ENCODE measurements around the gene ALDH2. TPM values are rescaled to one million over a fixed set of nuclear protein-coding genes. Genes with fewer than 3 reads are reported as not detected.

ALDH2 gene
- total RNA-seq, 6 experiments from 2014 or later: 12.1 to 43.3 (median 15.8) TPM

DNA sequence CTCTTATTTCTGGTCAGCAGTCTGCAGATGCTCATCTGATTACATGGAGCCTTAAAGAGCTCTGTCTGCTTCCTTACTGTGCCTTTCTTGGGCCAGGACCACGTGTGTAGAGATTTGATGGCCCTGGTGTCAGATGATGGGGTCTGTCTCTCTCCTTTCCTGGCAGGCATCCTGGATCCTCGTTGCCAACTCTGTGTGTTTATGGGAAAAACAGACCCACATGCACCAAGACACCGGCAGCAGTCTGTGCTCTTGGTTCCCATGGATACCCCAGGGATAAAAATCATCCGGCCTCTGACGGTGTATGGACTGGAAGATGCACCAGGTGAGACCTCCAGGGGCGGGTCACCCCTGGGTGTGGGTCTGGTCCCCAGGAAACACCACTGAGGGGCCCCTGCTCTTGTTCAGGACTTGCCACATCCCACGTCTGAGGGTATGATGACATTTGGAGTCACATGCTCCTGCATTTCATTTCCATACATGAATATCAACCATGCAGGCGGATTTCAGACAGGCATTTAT lies 18.5 kb upstream of the ALDH2 start:
- Mint-ChIP-seq H3K27ac (no peak overlapping the region), H3K4me1 (ENCODE audit: low read depth) (no peaks in the 10 kb centered on the region), H3K36me3 (ENCODE audit: low read depth) (peaks cover 7% of the 10 kb centered on the region; the same call in 1 of the 2 replicates), H3K9me3 (no peaks in the 10 kb centered on the region), H3K27me3 (ENCODE audit: insufficient read depth) (no peaks in the 10 kb centered on the region; the same call in 1 of the 2 replicates), H3K4me3 (no peak overlapping the region)
- TF ChIP-seq, protein P1, sequence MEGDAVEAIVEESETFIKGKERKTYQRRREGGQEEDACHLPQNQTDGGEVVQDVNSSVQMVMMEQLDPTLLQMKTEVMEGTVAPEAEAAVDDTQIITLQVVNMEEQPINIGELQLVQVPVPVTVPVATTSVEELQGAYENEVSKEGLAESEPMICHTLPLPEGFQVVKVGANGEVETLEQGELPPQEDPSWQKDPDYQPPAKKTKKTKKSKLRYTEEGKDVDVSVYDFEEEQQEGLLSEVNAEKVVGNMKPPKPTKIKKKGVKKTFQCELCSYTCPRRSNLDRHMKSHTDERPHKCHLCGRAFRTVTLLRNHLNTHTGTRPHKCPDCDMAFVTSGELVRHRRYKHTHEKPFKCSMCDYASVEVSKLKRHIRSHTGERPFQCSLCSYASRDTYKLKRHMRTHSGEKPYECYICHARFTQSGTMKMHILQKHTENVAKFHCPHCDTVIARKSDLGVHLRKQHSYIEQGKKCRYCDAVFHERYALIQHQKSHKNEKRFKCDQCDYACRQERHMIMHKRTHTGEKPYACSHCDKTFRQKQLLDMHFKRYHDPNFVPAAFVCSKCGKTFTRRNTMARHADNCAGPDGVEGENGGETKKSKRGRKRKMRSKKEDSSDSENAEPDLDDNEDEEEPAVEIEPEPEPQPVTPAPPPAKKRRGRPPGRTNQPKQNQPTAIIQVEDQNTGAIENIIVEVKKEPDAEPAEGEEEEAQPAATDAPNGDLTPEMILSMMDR (IDR thresholded peaks at IDR 0.05): no peak
- DNase-seq: no peak

DNA sequence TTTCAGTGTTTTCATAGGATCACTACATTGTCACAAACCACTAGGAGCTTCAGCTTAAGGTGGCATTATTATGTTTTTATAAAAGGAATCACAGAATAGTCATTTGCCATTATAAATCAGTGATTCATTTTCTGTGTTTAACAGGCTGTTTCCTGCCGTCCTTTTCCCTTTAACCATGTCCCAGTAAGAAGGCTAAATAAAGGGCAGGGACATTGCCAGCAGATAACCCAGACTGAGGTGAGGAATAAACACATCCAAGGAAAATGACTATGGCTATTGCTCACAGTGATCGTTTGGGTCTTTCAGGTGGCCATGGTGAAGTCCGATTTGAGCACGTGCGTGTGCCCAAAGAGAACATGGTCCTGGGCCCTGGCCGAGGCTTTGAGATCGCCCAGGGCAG lies 17.9 kb upstream of the ALDH2 start:
- no peaks in the 10 kb centered on the region for H3K4me1 Mint-ChIP-seq (ENCODE audit: low read depth)
- DNase-seq: no peak
- peaks cover 7% of the 10 kb centered on the region; the same call in 1 of the 2 replicates for H3K36me3 Mint-ChIP-seq (ENCODE audit: low read depth)
- H3K27ac Mint-ChIP-seq: no peak overlapping the region
- no peaks in the 10 kb centered on the region for H3K9me3 Mint-ChIP-seq
- H3K27me3 Mint-ChIP-seq (ENCODE audit: insufficient read depth): no peaks in the 10 kb centered on the region; the same call in 1 of the 2 replicates
- H3K4me3 Mint-ChIP-seq: no peak overlapping the region
- TF ChIP-seq, protein P1 (IDR thresholded peaks at IDR 0.05): no peak

DNA sequence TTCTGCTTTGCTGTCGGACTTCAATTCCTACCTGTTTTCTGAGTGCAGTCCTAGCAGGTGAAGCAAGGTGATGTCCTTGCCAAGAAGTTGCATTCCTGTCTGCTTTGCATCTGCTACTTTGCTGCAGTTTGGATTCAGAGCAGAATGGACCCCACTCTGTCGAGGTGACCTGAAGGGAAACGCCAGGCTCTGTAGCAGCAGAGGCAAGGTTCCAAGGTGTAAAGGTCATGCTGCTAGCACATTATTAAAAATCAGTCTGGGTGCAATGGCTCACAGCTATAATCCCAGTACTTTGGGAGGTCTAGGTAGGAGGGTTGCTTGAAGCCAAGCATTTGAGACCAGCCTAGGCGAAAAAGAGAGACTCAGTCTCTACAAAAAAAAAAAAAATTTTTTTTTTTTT lies 17.3 kb upstream of the ALDH2 start:
- Mint-ChIP-seq H3K27ac (no peak overlapping the region), H3K36me3 (ENCODE audit: low read depth) (peaks cover 7% of the 10 kb centered on the region; the same call in 1 of the 2 replicates), H3K9me3 (no peaks in the 10 kb centered on the region)

DNA sequence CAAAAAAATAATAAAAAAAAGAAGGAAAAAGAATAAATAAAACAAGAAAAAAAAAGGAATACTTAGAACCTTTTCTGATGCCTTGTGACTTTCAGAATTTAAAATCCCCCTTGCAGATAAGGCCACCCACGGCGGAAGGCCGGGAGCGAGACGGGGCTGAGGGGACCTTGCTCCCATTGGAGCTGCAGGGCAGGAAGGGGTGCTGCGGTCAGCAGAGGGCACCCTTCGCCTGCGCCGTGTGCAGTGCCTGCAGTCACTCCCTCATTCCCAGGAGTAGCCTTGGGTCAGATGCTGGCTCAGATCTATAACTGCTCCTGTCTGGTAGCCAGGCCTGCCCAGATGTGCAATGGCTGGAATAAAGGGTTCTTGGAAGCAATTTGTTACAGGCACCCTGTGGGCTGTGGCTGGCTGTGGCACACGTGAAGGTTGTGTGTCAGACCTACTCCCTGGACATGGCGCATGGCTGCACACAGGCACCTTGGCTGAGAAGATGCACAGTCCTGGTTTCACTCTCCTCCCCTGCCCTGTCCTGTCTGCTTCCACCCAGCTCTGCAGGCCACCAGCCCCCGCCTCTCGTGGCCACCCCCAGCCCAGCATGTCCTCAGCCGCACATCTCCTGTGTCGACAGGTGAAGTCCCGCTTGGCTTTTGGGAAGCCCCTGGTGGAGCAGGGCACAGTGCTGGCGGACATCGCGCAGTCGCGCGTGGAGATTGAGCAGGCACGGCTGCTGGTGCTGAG lies 13.4 kb upstream of the ALDH2 start:
- Mint-ChIP-seq H3K4me1 (ENCODE audit: low read depth) (no peaks in the 10 kb centered on the region), H3K36me3 (ENCODE audit: low read depth) (no peaks in the 10 kb centered on the region), H3K27me3 (ENCODE audit: insufficient read depth) (no peaks in the 10 kb centered on the region; the same call in 1 of the 2 replicates), H3K9me3 (no peaks in the 10 kb centered on the region), H3K4me3 (no peak overlapping the region), H3K27ac (no peak overlapping the region)
- no peak for DNase-seq
- TF ChIP-seq, protein P1 (IDR thresholded peaks at IDR 0.05): peak; percentile 78

More for the DNA sequence above, 17.3 kb upstream of the ALDH2 start:
- H3K4me1 Mint-ChIP-seq (ENCODE audit: low read depth): no peaks in the 10 kb centered on the region
- no peaks in the 10 kb centered on the region; the same call in 1 of the 2 replicates for H3K27me3 Mint-ChIP-seq (ENCODE audit: insufficient read depth)
- no peak for DNase-seq
- H3K4me3 Mint-ChIP-seq: no peak overlapping the region
- TF ChIP-seq, protein P1 (IDR thresholded peaks at IDR 0.05): no peak

DNA sequence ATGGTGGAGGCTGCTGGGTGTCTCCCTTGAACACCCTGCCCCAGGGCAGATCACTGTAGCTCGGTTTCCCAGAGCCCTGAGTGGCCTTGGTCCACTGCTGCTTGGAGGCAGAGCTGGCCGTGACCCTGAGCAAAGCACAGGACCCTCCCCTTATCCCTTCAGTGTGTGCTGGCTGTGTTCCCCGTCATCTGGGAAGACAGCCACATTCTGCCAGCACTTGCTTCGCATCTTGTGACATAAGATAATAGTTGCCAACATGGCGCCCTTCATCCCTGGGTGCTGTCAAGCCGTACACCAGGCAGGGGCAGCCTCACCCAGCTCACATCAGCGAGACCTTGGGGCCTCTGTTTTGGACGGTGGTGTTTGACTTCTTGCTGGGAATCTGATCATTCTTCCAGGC lies 12.1 kb upstream of the ALDH2 start:
- no peaks in the 10 kb centered on the region for H3K9me3 Mint-ChIP-seq
- no peak overlapping the region for H3K4me3 Mint-ChIP-seq
- DNase-seq: no peak
- TF ChIP-seq, protein P1 (IDR thresholded peaks at IDR 0.05): no peak
- no peak overlapping the region for H3K27ac Mint-ChIP-seq
- no peaks in the 10 kb centered on the region for H3K36me3 Mint-ChIP-seq (ENCODE audit: low read depth)
- H3K27me3 Mint-ChIP-seq (ENCODE audit: insufficient read depth): no peaks in the 10 kb centered on the region
- no peaks in the 10 kb centered on the region for H3K4me1 Mint-ChIP-seq (ENCODE audit: low read depth)

Measured in HFFc6 (cell line).